Dedifferentiated amniotic fluid mesenchymal stem cell (primary cell): ENCODE results near the gene IL1RAP.
"Not testable (repeated sequence)": the region's sequence is repeated elsewhere in the genome, so short reads cannot be mapped to it uniquely, and the experiment has no call there.

Experiments used
- DNase-seq: peaks from one replicate; pipeline ENCODE4 v3.0.0-alpha.2; 2016; ENCODE audit errors: extremely low spot score

The IL1RAP gene, protein sequence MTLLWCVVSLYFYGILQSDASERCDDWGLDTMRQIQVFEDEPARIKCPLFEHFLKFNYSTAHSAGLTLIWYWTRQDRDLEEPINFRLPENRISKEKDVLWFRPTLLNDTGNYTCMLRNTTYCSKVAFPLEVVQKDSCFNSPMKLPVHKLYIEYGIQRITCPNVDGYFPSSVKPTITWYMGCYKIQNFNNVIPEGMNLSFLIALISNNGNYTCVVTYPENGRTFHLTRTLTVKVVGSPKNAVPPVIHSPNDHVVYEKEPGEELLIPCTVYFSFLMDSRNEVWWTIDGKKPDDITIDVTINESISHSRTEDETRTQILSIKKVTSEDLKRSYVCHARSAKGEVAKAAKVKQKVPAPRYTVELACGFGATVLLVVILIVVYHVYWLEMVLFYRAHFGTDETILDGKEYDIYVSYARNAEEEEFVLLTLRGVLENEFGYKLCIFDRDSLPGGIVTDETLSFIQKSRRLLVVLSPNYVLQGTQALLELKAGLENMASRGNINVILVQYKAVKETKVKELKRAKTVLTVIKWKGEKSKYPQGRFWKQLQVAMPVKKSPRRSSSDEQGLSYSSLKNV

GRCh38 chr3:190513409-190514370 lies at the start of gene IL1RAP:
IL1RAP (plus strand) TSS chr3:190514085; CDS start chr3:190564290, 50,205 bp downstream.
- peak; percentile 94 for DNase-seq

GRCh38 chr3:190467922-190468321 lies 46.0 kb upstream of the IL1RAP start:
- DNase-seq, result no peak

- not testable (repeated sequence) for DNase-seq
These were observed 40.6 kb upstream of the IL1RAP start for GRCh38 chr3:190473261-190473660.

GRCh38 chr3:190481779-190482178 lies 32.1 kb upstream of the IL1RAP start:
- DNase-seq, result no peak

DNA sequence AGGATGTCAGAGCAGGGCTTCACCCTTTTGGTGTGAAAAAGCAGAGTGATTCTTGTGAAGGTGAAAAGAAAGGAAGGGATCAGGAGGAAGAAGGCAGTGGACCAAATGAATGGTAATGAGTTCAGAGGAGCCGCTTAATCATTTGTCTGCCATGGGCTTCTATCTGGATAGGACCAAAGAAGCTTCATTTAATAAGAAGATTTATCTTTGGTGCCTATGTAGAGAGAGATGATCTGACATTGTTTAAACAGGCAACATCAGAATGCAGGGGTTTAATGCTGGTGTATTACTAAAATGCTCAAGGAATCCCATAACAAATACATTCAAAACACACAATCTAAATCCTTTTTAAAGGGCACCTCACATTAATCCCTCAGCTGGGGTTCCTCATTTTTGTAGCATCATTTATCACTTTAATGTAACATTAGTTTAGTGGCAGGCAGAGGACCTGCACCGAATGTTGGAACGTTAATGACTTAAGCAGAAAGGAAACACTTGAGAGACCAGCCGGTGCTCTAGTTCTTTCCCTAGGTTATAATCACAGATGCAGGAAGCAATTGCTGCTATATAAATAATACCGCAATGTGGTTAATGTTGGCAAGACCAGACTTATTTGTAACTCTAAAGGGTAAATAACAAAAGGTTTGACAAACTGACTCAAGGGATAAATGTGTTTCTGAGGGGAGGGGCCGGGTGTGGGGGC lies 27.9 kb upstream of the IL1RAP start:
- no peak for DNase-seq

DNA sequence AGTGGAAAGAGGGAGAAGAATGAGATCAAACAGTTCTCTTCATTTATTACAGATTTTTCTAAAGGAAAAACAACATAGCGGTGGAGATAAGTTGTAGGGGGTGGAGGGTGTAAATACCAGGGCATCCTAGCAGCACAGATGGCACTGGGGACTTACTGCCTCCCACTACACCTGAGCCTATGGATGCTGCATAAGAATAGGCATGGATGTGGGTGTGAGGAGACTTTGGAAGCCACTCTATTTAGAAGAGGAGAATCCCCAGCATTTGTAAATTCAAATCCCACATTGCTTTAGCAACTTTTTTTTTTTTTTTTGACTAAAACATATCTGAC lies 27.4 kb upstream of the IL1RAP start:
- DNase-seq, result no peak

GRCh38 chr3:190486908-190487607 lies 26.8 kb upstream of the IL1RAP start:
- DNase-seq, result no peak

DNA sequence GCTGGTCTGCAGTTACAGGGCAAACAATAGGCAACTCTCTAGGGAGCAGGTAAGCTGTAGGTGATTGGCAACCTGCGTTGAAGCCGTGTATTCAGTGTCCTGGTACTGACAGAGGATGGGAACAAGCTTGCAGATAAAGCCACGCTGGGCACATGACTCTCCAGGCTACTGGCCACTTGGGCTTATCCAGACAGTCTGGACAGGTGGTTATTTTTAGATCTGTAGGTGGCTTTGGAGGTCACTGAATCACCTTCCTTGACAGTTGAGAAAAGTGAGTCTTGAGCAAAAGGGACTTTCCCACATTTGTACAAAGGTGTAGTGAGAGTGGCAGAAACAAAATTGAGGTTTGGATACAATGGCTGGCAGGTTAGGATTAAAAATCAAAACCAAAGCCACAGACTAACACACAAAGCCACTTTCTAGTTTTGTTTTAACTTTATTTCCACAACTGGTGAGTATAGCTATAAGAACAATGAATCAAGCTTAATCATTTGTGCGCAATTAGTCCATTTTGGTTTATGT lies 22.3 kb upstream of the IL1RAP start:
- no peak for DNase-seq

DNA sequence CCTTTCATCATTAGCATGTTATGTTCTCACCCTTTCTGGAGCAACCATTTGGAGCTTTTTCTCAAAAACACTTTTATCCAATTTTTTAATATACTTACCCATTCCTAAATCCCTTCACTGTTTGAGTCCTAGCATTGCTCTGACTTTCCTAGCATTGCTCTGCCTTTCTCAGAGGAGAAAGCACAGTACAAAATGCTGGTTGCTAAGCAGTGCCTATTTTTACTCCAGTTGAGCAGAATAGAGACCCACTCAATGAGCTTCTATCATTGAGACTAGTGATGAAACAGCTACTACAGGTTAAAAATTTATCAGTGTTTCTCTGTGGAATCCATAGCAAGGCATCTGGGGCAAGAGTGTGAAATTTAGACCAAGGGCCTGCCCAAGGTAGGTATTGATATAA lies 21.8 kb upstream of the IL1RAP start:
- DNase-seq, result no peak

DNA sequence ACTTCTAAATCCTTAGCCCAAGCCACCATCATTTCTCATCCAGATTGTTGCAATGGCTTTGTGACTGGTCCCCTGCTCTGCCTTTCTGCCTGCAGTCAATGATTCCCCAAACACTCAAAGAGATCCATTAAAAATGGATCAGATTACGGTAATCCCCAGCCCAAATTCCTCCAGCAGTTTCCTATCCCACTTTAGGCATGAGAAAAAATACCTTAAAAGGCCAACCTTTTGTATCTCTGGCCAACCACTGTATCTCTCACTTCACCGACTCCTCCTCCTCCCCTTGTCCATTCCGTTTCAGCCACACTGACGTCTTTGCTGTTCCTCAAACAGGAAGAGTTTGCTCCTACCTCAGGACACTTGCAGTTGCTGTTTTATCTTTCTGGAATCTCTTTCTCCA lies 20.9 kb upstream of the IL1RAP start:
- DNase-seq, result no peak

DNA sequence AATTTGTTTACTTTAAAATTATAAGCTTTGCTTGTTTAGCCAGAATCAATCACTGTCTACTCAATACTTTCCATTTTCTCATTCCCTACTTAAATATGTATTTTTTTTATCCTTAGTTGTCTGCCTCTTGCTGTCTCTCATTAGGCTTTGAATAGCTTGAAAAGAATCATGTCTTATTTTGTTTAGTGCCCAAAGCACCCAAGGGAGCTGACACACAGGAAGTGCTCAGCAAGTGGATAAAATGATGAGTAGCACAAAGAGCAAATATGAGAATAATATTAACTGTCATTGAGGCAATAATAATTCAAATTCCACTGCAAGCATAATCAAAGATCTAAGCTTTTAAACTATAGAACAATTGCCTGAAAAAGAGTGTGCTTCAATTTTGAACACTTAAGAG lies 19.0 kb upstream of the IL1RAP start:
- DNase-seq, result no peak

- no peak for DNase-seq
These were observed 18.5 kb upstream of the IL1RAP start for GRCh38 chr3:190495354-190495753.

DNA sequence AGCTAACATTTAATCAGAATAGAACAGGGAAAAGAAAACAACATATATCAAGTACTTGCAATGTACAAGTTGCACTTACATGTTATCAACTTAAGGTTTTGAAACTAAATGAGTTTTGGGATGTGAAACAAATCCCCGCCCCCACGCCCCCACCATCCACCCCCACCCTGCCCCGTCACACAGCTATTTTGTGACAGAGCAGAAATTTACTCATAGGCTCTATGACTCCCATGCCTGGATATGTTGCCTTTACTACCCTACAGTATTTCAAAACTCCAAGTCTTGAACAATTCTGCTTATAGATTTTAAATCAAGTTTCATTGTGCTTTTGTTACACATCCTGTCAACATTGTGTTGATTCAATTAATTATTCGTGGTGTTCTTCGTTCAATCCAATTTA lies 18.1 kb upstream of the IL1RAP start:
- DNase-seq, result no peak

DNA sequence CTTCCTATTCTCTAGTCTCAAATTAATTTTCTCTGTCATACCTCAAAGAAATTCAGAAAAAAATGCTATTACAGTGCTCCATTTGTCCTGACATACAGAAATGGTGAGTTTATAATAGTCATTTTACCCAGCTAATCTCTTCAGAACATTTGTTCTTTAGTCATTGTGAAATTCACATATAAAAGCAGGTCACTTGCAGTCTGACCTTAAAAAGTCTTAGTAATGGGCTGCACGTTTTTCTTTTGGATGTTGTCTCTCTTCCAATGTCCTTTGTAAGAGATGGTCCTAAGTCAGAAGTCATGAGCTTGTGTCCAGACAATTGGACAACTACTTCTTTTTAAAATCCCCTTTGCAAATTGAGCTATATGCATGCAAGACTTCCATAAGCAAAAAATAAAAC lies 17.0 kb upstream of the IL1RAP start:
- DNase-seq, result no peak

GRCh38 chr3:190497811-190498210 lies 16.1 kb upstream of the IL1RAP start:
- no peak for DNase-seq

DNA sequence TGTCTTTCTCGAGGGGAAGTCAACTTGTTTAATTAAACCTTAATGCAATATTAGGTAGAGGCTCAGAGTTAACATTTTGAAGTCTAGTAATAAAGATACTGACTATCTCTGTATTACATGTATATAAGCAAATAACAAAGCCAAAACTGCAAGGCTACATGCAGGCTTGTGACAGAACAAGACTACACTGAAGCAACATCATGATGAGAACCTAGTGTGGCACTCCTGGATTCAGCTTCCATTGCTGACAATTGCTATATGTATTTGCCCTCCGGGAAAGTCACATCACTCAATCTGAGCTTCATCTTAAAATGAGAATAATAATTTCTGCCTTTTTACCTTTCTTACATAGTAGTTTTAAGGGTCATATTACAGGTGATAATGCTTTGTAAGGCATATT lies 15.6 kb upstream of the IL1RAP start:
- no peak for DNase-seq

GRCh38 chr3:190499122-190499521 lies 14.8 kb upstream of the IL1RAP start:
- no peak for DNase-seq

GRCh38 chr3:190502946-190503345 lies 10.9 kb upstream of the IL1RAP start:
- no peak for DNase-seq

- DNase-seq, result no peak
These were observed 9.3 kb upstream of the IL1RAP start for GRCh38 chr3:190504354-190505125.

- no peak for DNase-seq
These were observed 8.4 kb upstream of the IL1RAP start for GRCh38 chr3:190505381-190506003.
